Measurements from ENCODE around the gene IKZF1. TPM values are rescaled to one million over a fixed set of nuclear protein-coding genes. Genes with fewer than 3 reads are reported as not detected.

IKZF1 gene
- total RNA-seq, 4 donors from 2014 or later = 0.22 to 3.6 (median 1.9) TPM

DNA sequence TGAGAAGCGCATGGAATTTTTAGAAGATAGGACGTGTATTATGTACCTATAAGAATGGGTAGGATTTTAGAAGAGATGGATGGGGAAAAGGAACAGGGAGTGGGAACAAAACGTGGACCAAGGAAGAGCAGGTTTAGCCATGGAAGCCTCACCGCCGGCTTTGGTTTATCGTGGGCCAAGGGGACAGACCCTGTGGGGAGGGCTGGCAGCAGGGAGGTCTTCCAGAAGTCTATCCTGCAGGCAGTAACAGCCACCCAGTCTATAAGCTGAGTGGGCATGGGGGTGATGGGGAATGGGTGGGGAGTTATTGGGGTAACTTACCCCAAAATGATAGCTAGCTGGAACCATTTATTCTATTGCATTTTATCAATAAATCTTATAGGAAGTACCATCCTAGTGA lies 44.9 kb downstream of the IKZF1 start:
- no peaks in the 10 kb centered on the region for H3K36me3 ChIP-seq
- H3K4me3 ChIP-seq = no peak overlapping the region
- peaks cover 0 to 6% (median 0%) of the 10 kb centered on the region in 3 donors for H3K27me3 ChIP-seq
- H3K9me3 ChIP-seq = no peaks in the 10 kb centered on the region
- no peaks in the 10 kb centered on the region for H3K4me1 ChIP-seq
- DNase-seq = no peak
- ATAC-seq = no peak
- intact Hi-C loops (cut with DNase I; ENCODE audit: low total_unique reads) = no loop called here
- TF ChIP-seq POLR2A (IDR thresholded peaks at IDR 0.05) = no peak
- TF ChIP-seq, protein P1, sequence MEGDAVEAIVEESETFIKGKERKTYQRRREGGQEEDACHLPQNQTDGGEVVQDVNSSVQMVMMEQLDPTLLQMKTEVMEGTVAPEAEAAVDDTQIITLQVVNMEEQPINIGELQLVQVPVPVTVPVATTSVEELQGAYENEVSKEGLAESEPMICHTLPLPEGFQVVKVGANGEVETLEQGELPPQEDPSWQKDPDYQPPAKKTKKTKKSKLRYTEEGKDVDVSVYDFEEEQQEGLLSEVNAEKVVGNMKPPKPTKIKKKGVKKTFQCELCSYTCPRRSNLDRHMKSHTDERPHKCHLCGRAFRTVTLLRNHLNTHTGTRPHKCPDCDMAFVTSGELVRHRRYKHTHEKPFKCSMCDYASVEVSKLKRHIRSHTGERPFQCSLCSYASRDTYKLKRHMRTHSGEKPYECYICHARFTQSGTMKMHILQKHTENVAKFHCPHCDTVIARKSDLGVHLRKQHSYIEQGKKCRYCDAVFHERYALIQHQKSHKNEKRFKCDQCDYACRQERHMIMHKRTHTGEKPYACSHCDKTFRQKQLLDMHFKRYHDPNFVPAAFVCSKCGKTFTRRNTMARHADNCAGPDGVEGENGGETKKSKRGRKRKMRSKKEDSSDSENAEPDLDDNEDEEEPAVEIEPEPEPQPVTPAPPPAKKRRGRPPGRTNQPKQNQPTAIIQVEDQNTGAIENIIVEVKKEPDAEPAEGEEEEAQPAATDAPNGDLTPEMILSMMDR (IDR thresholded peaks at IDR 0.05 in 4 of 5, conservative IDR thresholded peaks at IDR 0.05 in 1 of 5) = no peak
- in situ Hi-C loops (cut with MboI; ENCODE audit: low sequenced_read_pairs in 4 of 4) = no loop called here
- H3K27ac ChIP-seq = no peak overlapping the region

DNA sequence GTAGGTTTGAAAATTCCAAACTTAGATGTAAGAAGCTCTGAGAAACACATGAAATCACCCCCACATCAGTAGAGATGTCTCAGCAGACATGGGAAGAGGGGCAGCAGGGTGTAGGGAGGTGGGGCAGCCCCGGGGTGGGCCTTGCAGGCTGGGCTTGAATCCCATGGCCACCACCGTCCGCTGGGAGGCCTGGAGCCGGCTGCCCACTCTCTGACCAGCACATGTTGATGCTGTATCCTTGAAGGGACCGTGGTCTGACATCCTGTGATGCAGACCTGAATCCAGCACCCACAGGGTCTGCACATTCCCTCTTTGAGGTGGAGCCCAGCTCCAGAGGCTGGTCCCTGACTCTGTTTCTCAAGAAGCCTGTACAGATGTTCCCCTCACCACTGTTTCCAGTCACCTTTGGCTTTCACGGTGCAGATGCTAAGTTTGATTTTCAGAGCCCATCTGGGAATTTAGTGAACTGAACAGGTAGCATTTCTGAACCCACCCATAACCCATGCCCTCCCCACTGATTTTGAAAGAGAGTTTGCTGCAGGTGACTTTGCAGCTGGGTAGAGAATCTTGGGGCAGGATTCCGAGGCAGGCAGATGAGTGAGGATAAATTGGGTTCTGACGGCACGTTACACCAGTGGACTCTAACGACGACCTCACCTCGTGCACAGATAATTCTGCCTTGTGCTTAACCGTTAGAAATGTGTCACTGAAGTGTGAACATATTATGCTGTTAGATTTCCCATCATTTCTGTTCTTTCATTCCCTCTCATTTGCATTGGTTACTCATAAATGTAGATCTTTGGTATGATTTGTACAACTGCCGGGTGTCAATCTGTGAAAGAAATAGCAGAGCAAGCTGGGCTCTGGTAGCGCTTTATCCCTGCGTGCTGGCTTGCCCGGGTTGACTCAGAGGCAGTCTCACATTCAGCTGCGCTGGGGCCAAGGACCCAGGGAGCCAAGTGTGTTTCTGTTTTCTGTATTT lies 45.7 kb downstream of the IKZF1 start:
- intact Hi-C loops (cut with DNase I; ENCODE audit: low total_unique reads) = no loop called here
- Histone ChIP-seq H3K27ac (no peak overlapping the region), H3K27me3 (peaks cover 0 to 6% (median 0%) of the 10 kb centered on the region in 3 donors), H3K36me3 (no peaks in the 10 kb centered on the region), H3K4me1 (no peaks in the 10 kb centered on the region), H3K4me3 (no peak overlapping the region), H3K9me3 (no peaks in the 10 kb centered on the region)
- no peak for ATAC-seq
- in situ Hi-C loops (cut with MboI; ENCODE audit: low sequenced_read_pairs in 4 of 4) = no loop called here
- TF ChIP-seq, protein P1 (IDR thresholded peaks at IDR 0.05 in 4 of 5, conservative IDR thresholded peaks at IDR 0.05 in 1 of 5) = no peak
- no peak for TF ChIP-seq POLR2A (IDR thresholded peaks at IDR 0.05)
- no peak for DNase-seq

DNA sequence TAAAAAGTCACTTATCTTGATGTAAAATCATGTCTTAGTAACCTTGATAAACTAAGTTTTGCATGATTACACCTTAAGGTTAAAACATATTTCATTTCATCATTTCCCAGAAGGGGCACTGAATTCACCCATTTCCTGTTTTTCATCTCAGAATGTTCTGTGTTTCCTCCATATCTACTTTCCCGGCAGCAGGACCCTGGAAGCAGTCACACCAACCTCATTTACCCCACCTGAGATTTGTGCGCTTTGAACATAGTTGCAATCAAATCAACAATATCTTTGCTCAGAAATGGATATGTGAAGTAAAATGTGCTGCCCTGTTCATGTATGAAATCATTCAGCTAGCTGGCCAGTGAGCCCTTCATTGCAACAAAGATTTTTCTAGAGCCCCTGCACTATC lies 46.8 kb downstream of the IKZF1 start:
- Histone ChIP-seq H3K9me3 (no peaks in the 10 kb centered on the region), H3K36me3 (no peaks in the 10 kb centered on the region), H3K4me3 (no peak overlapping the region), H3K4me1 (no peaks in the 10 kb centered on the region), H3K27ac (no peak overlapping the region), H3K27me3 (peaks cover 0 to 6% (median 0%) of the 10 kb centered on the region in 3 donors)
- ATAC-seq (no peak), DNase-seq (no peak)
- intact Hi-C loops (cut with DNase I; ENCODE audit: low total_unique reads) = no loop called here
- in situ Hi-C loops (cut with MboI; ENCODE audit: low sequenced_read_pairs in 4 of 4) = no loop called here
- TF ChIP-seq, protein P1 (IDR thresholded peaks at IDR 0.05 in 4 of 5, conservative IDR thresholded peaks at IDR 0.05 in 1 of 5) = no peak
- TF ChIP-seq POLR2A (IDR thresholded peaks at IDR 0.05) = no peak

- in situ Hi-C loops (cut with MboI; ENCODE audit: low sequenced_read_pairs in 4 of 4) = no loop called here
Measured at GRCh38 chr7:50352282-50352681, 47.8 kb downstream of the IKZF1 start.

More at GRCh38 chr7:50352282-50352681, 47.8 kb downstream of the IKZF1 start:
- DNase-seq = no peak
- no peaks in the 10 kb centered on the region for H3K4me1 ChIP-seq
- no peaks in the 10 kb centered on the region for H3K9me3 ChIP-seq
- H3K27me3 ChIP-seq = peaks cover 0 to 6% (median 0%) of the 10 kb centered on the region in 3 donors
- H3K27ac ChIP-seq = no peak overlapping the region
- H3K36me3 ChIP-seq = no peaks in the 10 kb centered on the region
- intact Hi-C loops (cut with DNase I; ENCODE audit: low total_unique reads) = no loop called here
- no peak for ATAC-seq
- H3K4me3 ChIP-seq = no peak overlapping the region
- TF ChIP-seq, protein P1 (IDR thresholded peaks at IDR 0.05 in 4 of 5, conservative IDR thresholded peaks at IDR 0.05 in 1 of 5) = no peak
- no peak for TF ChIP-seq POLR2A (IDR thresholded peaks at IDR 0.05)
